ENCODE measurements around the gene CLDND2. TPM values are rescaled to one million over a fixed set of nuclear protein-coding genes. Genes with fewer than 3 reads are reported as not detected.
A peak's percentile ranks its signal among the peaks of the same experiment; 100 is the strongest.

Gene CLDND2
- total RNA-seq, 3 donors from 2014 or later, result 1.3 to 2.1 (median 1.3) TPM

- H3K4me3 ChIP-seq, result no peak overlapping the region
- H3K4me1 ChIP-seq (ENCODE audit: low read depth), result peaks cover 9% of the 10 kb centered on the region
- intact Hi-C loops (cut with DNase I, micrococcal nuclease), result loop anchor here in 1 of 2 donors (10.0 kb wide), 1 partner anchor 95 kb away; no protein-coding TSS in a partner anchor
- H3K36me3 ChIP-seq (ENCODE audit: low read depth), result no peaks in the 10 kb centered on the region
- no peaks in the 10 kb centered on the region for H3K9me3 ChIP-seq
- ATAC-seq, result peak; percentile 95
- DNase-seq, result peak; percentile 99
- TF ChIP-seq CTCF (IDR thresholded peaks at IDR 0.05), result no peak
Measured at GRCh38 chr19:51339687-51340656, 28.8 kb downstream of the CLDND2 start.

- H3K9me3 ChIP-seq, result no peaks in the 10 kb centered on the region
- DNase-seq, result no peak
- H3K36me3 ChIP-seq (ENCODE audit: low read depth), result no peaks in the 10 kb centered on the region
- ATAC-seq, result no peak
- no peak for TF ChIP-seq CTCF (IDR thresholded peaks at IDR 0.05)
- peaks cover 9% of the 10 kb centered on the region for H3K4me1 ChIP-seq (ENCODE audit: low read depth)
- intact Hi-C loops (cut with DNase I, micrococcal nuclease), result loop anchor here in 1 of 2 donors (10.0 kb wide), 1 partner anchor 96 kb away; no protein-coding TSS in a partner anchor
- H3K4me3 ChIP-seq, result peak overlapping the region; percentile 22
Measured at GRCh38 chr19:51339313-51339686, 29.5 kb downstream of the CLDND2 start.

DNA sequence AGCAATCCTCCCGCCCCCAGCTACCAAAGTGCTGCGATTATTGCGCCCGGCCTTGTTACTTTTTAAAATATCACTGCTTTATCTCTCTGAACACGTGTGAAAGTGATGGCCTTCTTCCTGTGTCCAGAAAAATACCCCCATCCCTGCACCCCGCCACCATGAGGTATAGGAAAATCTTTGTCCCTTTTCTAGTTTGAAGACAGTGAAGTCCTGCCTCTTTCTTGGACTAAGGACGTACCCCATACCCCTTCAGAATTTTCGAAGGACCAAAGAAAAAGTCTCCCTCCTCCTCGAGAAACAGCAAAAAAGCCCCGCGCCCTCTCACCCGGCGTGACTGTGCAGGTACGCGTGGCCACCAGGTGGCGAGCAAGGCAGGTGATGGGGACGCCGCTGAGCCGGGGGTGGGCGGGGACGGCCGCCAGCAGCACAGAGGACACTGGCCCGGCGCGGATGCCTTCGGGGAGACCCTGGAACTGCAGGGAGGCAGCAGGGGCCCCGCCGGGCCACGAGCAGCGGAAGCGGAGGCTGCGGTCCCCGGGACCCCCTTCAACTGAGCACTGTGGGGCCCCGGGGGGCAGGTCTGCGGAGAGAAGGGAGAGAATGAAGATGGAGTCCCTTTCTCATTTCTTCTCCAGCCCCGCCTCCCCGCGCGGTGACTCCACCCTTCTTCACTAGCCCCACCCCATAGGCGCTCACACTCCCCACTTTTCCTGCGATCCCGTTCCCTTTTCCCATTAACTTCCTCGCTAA is 30.1 kb downstream of the CLDND2 start:
- peak overlapping the region; percentile 22 for H3K4me3 ChIP-seq
- no peaks in the 10 kb centered on the region for H3K36me3 ChIP-seq (ENCODE audit: low read depth)
- H3K4me1 ChIP-seq (ENCODE audit: low read depth), result peaks cover 9% of the 10 kb centered on the region
- peak; percentile 82 for TF ChIP-seq CTCF (IDR thresholded peaks at IDR 0.05)
- H3K9me3 ChIP-seq, result no peaks in the 10 kb centered on the region
- ATAC-seq, result peak; percentile 78
- peak; percentile 89 to 92 (median 91) for DNase-seq
- intact Hi-C loops (cut with DNase I, micrococcal nuclease), result loop anchor here in 1 of 2 donors (10.0 kb wide), 1 partner anchor 96 kb away; no protein-coding TSS in a partner anchor

DNA sequence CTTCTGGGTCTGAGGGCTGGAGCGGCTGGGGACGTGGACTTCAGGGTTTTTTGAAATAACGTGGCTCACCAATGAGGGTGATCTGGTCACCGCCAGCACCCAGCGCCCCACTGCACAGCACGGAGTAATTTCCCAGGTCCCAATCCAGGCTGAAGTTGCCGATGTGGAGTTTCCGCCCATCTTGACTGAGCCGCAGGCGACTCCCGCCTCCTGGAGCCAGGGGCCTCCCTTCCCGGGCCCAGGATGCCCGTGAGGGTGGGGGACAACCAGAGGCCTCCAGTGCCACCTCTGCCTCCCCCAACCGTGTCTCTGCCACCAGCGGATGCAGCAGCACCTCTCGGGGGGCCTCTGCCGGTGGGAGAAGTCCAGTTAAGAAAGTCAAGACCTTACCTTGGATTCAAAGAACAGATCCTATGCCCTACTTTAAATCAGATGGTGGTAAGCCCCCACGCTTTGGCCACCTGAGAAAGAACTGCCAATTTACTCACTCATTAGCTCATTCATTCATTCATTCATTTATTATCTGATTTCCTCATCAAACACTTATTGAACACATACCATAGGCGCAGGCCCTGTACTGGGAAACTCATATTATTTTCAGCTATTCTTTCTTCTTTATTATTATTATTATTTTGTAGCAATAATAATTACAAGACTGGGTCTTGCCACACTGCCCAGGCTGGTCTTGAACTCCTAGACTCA is 30.8 kb downstream of the CLDND2 start:
- Histone ChIP-seq H3K4me1 (ENCODE audit: low read depth) (peaks cover 9% of the 10 kb centered on the region), H3K36me3 (ENCODE audit: low read depth) (no peaks in the 10 kb centered on the region), H3K9me3 (no peaks in the 10 kb centered on the region), H3K4me3 (no peak overlapping the region)
- DNase-seq, result peak in 1 of 3 donors; percentile 34
- intact Hi-C loops (cut with DNase I, micrococcal nuclease), result loop anchor here in 1 of 2 donors (10.0 kb wide), 1 partner anchor 97 kb away; no protein-coding TSS in a partner anchor
- no peak for TF ChIP-seq CTCF (IDR thresholded peaks at IDR 0.05)
- ATAC-seq, result no peak

Measured in mucosa of descending colon (tissue), 3 donors.